Heart left ventricle (tissue), 16 donors: ENCODE results near the gene ELMO3. TPM values are rescaled to one million over a fixed set of nuclear protein-coding genes. Genes with fewer than 3 reads are reported as not detected.

ENCODE experiments used
- ATAC-seq, 4 donors: fragments of 200-7000 bp; cut with Tn5 transposase; one replicate each; pipeline ENCODE4 v1.9.1; 2020 to 2022; ENCODE audit warnings: moderate library complexity in 4 of 4, mild to moderate bottlenecking in 3 of 4, moderate number of reproducible peaks in 1 of 4
- DNase-seq, 5 donors: peaks; one replicate each; pipeline ENCODE4 v3.0.0-alpha.2; 2020
- H3K27ac ChIP-seq, 12 donors: fragments of 200-600 bp; sonication (generic) in 4 of 12; one replicate each; pipeline versions ENCODE4 v1.5.0 to v1.8.0; 2016 to 2022; ENCODE audit warnings: mild to moderate bottlenecking in 2 of 12
- H3K27me3 ChIP-seq, 9 donors: fragments of 200-600 bp; sonication (generic) in 2 of 9; one replicate each; pipeline versions ENCODE4 v1.5.1 to v1.8.0; 2016 to 2022; ENCODE audit warnings: mild to moderate bottlenecking in 3 of 9
- H3K36me3 ChIP-seq, 9 donors: fragments of 200-600 bp; sonication (generic) in 2 of 9; one replicate each; pipeline versions ENCODE4 v1.5.0 to v1.8.0; 2018 to 2022; ENCODE audit warnings: mild to moderate bottlenecking in 2 of 9
- H3K4me1 ChIP-seq, 12 donors: fragments of 200-600 bp; sonication (generic) in 4 of 12; one replicate each; pipeline versions ENCODE4 v1.5.0 to v1.8.0; 2016 to 2022; ENCODE audit warnings: mild to moderate bottlenecking in 3 of 12
- H3K4me3 ChIP-seq, 12 donors: fragments of 200-600 bp; sonication (generic) in 4 of 12; one replicate each; pipeline versions ENCODE4 v1.5.0 to v1.8.0; 2017 to 2022; ENCODE audit warnings: mild to moderate bottlenecking in 9 of 12, moderate library complexity in 4 of 12
- H3K9me3 ChIP-seq, 12 donors: fragments of 200-600 bp; sonication (generic) in 4 of 12; one replicate each; pipeline versions ENCODE4 v1.5.0 to v1.8.0; 2016 to 2022; ENCODE audit warnings: mild to moderate bottlenecking in 1 of 12
- POLR2A ChIP-seq, 2 donors: fragments of 450-650 bp; IDR thresholded peaks; one replicate each; pipeline ENCODE4 v1.6.1; 2017; ENCODE audit warnings: antibody characterized with exemption in 2 of 2, mild to moderate bottlenecking in 2 of 2, moderate library complexity in 2 of 2
- WGBS, 4 donors: extraction: QIAGEN DNeasy Blood & Tissue Kit in 2 of 4; methylation state at CpG; one replicate each; pipeline versions ENCODE4 v1.1.5 to v1.1.7; 2013 to 2018; 5-methylcytosine and 5-hydroxymethylcytosine counted together
- intact Hi-C, 10 donors: fragments of 100-400 bp; cut with DNase I; formaldehyde crosslinking; loops; one replicate each; pipeline versions ENCODE4 v1.11.1 to v1.14.2; 2022
- polyA plus RNA-seq, 2 donors: library from polyadenylated mRNA; stranded (reverse); fragments of 200-250 nt; gene quantifications; one replicate each; pipeline ENCODE4 v1.2.3, GENCODE V29; 2013
- total RNA-seq, 9 donors: library from RNA; depleted of rRNA in 2 of 9; stranded (reverse); fragments of >200 nt in 2 of 9; fragmentation: NEBNext Ultra II Directional in 3 of 9; extraction: Animal tissue kit (Norgen Biotek cat#: 25700) in 3 of 9; gene quantifications; one replicate each; pipeline versions ENCODE4 v1.1.0 to v1.2.4, GENCODE V29; 2016 to 2023
- TF ChIP-seq, protein P1 (sequence below), 12 donors: fragments of 200-600 bp; sonication (generic) in 4 of 12; IDR thresholded peaks; one replicate each; pipeline versions ENCODE4 v1.5.0 to v1.8.0; 2018 to 2022; ENCODE audit warnings: antibody characterized with exemption in 12 of 12, mild to moderate bottlenecking in 5 of 12
- donor health status: ischemic (EF 13 %, LVEDD 7.1; RV severe dilation, severe dysfunction).
- donor health status: healthy with polysubstance abuse.
- donor health status: DM: no; HTN: yes; CAD: no.
- donor health status: DM: no; HTN: no; CAD: no.
- donor health status: ischemic (EF 25% LVEDD 6.9; RV normal size, moderate dysfunction).
- donor health status: ischemic (EF 25% LVEDD 5.7; RV mildly dilated, moderate dysfunction).
- donor health status: healthy.
- donor health status: DM: yes; HTN: yes; CAD: no.
- donor health status: ischemic (EF 35%, LVEDD 5.7; RV mildly dilated, moderate dysfunction).
- donor health status: nonischemic (EF 11% LVEDD 7.7; RV severe dilation, severe dysfunction).
- donor health status: DM: yes; HTN: yes; CAD: no.
- donor health status: PGD.
- donor health status: ischemic (EF 29% LVEDD 5.4; RV normal size, mild dysfunction).
- donor health status: nonischemic (EF 23%, LVEDD 6.1; RV moderate dilation, normal function).

ELMO3 gene
- total and polyA plus RNA-seq, 11 donors: 0.32 to 1.8 (median 0.68) TPM

DNA sequence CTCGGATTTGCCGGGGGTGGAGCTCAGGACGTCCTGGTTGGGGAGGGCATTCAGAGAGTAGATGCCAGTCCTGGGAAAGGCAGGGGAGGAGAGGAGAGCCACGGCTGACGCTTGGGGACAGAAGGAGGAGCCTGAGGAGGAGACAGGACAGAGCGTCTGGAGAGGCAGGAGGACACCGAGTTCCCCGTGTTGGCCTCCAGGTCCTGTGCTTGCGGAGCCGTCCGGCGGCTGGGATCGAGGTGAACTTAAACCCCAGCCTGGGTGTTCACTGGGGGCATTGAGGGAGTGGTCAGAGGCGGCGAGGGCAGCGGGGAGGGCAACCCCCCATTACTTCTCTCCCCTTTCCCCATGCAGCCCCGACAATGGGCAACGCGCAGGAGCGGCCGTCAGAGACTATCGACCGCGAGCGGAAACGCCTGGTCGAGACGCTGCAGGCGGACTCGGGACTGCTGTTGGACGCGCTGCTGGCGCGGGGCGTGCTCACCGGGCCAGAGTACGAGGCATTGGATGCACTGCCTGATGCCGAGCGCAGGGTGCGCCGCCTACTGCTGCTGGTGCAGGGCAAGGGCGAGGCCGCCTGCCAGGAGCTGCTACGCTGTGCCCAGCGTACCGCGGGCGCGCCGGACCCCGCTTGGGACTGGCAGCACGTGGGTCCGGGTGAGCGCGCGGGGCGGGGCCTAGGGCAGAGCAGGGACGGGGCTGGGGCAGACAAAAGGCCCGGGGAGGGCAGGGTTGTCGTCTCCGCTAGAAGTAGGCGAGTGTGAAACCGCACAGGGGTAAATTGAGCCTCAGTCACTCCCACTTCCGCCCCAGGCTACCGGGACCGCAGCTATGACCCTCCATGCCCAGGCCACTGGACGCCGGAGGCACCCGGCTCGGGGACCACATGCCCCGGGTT lies 24.9 kb upstream of the ELMO3 start:
- peaks cover 5 to 70% (median 58%) of the 10 kb centered on the region in 12 donors for H3K4me1 ChIP-seq
- intact Hi-C loops: loop anchor here in 3 of 10 donors (5.0 to 10.0 kb wide), 2 partner anchors 59 to 73 kb away; partner anchors contain the start of genes FHOD1 (in 2 of the 3) and SLC9A5 (in 2 of the 3)

DNA sequence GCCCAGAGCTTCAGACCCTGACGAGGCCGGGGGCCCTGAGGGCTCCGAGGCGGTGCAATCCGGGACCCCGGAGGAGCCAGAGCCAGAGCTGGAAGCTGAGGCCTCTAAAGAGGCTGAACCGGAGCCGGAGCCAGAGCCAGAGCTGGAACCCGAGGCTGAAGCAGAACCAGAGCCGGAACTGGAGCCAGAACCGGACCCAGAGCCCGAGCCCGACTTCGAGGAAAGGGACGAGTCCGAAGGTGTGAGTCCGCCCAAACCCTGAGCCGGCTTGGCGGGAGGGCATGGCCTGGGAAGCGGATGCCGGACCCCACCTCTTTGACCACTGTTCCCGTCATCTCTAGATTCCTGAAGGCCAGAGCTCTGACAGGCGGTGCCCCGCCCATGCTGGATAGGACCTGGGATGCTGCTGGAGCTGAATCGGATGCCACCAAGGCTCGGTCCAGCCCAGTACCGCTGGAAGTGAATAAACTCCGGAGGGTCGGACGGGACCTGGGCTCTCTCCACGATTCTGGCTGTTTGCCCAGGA lies 24.2 kb upstream of the ELMO3 start:
- ATAC-seq: no peak
- 46 to 63% (median 54%) methylated on average over 25 to 31 of the region's 31 CpGs for WGBS, 4 donors
- Histone ChIP-seq H3K4me3 (peak overlapping the region; percentile 4 to 65 (median 53)), H3K27ac (peak overlapping the region in 11 of 12 donors; percentile 80 to 97 (median 92)), H3K9me3 (no peaks in the 10 kb centered on the region), H3K4me1 (peaks cover 5 to 64% (median 51%) of the 10 kb centered on the region in 12 donors), H3K36me3 (peaks cover 0 to 13% (median 0%) of the 10 kb centered on the region in 9 donors), H3K27me3 (peaks cover 0 to 4% (median 0%) of the 10 kb centered on the region in 9 donors)
- DNase-seq: no peak
- intact Hi-C loops: loop anchor here in 3 of 10 donors (5.0 to 10.0 kb wide), 2 partner anchors 60 to 73 kb away; partner anchors contain the start of genes FHOD1 (in 2 of the 3) and SLC9A5 (in 2 of the 3)
- TF ChIP-seq POLR2A (IDR thresholded peaks at IDR 0.05): no peak
- TF ChIP-seq, protein P1, sequence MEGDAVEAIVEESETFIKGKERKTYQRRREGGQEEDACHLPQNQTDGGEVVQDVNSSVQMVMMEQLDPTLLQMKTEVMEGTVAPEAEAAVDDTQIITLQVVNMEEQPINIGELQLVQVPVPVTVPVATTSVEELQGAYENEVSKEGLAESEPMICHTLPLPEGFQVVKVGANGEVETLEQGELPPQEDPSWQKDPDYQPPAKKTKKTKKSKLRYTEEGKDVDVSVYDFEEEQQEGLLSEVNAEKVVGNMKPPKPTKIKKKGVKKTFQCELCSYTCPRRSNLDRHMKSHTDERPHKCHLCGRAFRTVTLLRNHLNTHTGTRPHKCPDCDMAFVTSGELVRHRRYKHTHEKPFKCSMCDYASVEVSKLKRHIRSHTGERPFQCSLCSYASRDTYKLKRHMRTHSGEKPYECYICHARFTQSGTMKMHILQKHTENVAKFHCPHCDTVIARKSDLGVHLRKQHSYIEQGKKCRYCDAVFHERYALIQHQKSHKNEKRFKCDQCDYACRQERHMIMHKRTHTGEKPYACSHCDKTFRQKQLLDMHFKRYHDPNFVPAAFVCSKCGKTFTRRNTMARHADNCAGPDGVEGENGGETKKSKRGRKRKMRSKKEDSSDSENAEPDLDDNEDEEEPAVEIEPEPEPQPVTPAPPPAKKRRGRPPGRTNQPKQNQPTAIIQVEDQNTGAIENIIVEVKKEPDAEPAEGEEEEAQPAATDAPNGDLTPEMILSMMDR (IDR thresholded peaks at IDR 0.05): no peak

More for the DNA sequence above, 24.9 kb upstream of the ELMO3 start:
- peak overlapping the region; percentile 80 to 97 (median 92) for H3K27ac ChIP-seq
- TF ChIP-seq, protein P1 (IDR thresholded peaks at IDR 0.05): peak in 9 of 12 donors; percentile 11 to 50 (median 35)
- TF ChIP-seq POLR2A (IDR thresholded peaks at IDR 0.05): peak; percentile 22 to 75
- peaks cover 0 to 4% (median 0%) of the 10 kb centered on the region in 9 donors for H3K27me3 ChIP-seq
- WGBS, 4 donors: 1 to 2% (median 1%) methylated on average over 13 to 71 of the region's 71 CpGs
- no peaks in the 10 kb centered on the region for H3K9me3 ChIP-seq
- ATAC-seq: peak; percentile 73 to 78 (median 77)
- peak overlapping the region; percentile 4 to 65 (median 53) for H3K4me3 ChIP-seq
- peaks cover 0 to 13% (median 0%) of the 10 kb centered on the region in 9 donors for H3K36me3 ChIP-seq
- DNase-seq: peak; percentile 85 to 95 (median 93)

- intact Hi-C loops: loop anchor here in 1 of 10 donors (10.0 kb wide), 1 partner anchor 62 kb away; no protein-coding TSS in a partner anchor
- WGBS, 4 donors: 88 to 93% (median 93%) methylated on average over 10 to 12 of the region's 12 CpGs
- H3K9me3 ChIP-seq: no peaks in the 10 kb centered on the region
- TF ChIP-seq, protein P1 (IDR thresholded peaks at IDR 0.05): no peak
- TF ChIP-seq POLR2A (IDR thresholded peaks at IDR 0.05): no peak
- peaks cover 0 to 4% (median 0%) of the 10 kb centered on the region in 9 donors for H3K27me3 ChIP-seq
- H3K27ac ChIP-seq: no peak overlapping the region
- ATAC-seq: no peak
- DNase-seq: no peak
- H3K4me1 ChIP-seq: peaks cover 5 to 50% (median 35%) of the 10 kb centered on the region in 12 donors
- H3K36me3 ChIP-seq: peaks cover 0 to 13% (median 0%) of the 10 kb centered on the region in 9 donors
- no peak overlapping the region for H3K4me3 ChIP-seq
These were observed 22.3 kb upstream of the ELMO3 start for GRCh38 chr16:67176662-67177061.
